PC-9 (cell line): ENCODE results near the gene PGGHG. TPM values are rescaled to one million over a fixed set of nuclear protein-coding genes. Genes with fewer than 3 reads are reported as not detected.

Experiments
- BruUV-seq: library from RNA; stranded (reverse); fragments of 400-500 nt; replicated peaks from 2 replicates; lab custom pipeline; 2021; lab: Mats Ljungman, UMichigan
- CTCF ChIA-PET: fragments of 300-600 bp; sonication (Branson Sonifier 250); formaldehyde crosslinking; loops from one replicate; lab custom pipeline; 2022; ENCODE audit warnings: antibody characterized with exemption; lab: Charles Lee
- POLR2A ChIA-PET: fragments of 300-600 bp; sonication (Branson Sonifier 250); formaldehyde crosslinking; loops from one replicate; lab custom pipeline; 2022; ENCODE audit warnings: antibody characterized with exemption; ENCODE audit not compliant: unreplicated experiment; lab: Charles Lee
- DNase-seq, 2 experiments: peaks; one replicate each; pipeline versions ENCODE4 v3.0.0 to v3.0.0-alpha.2; 2015 to 2022; ENCODE audit warnings: mixed read lengths in 1 of 2
- H2AFZ ChIP-seq: fragments of 200-600 bp; sonication (generic); 2 replicates; pipeline ENCODE4 v1.8.1; 2017; ENCODE audit warnings: antibody characterized with exemption
- H3F3A ChIP-seq: fragments of 200-600 bp; sonication (generic); 2 replicates; pipeline ENCODE4 v1.8.1; 2017; ENCODE audit warnings: antibody characterized with exemption, mild to moderate bottlenecking, low read depth; ENCODE audit not compliant: insufficient read depth
- H3K27ac ChIP-seq: fragments of 200-600 bp; sonication (generic); 2 replicates; pipeline ENCODE4 v1.6.1; 2016; ENCODE audit warnings: mixed run types
- H3K27me3 ChIP-seq: fragments of 200-600 bp; sonication (generic); 2 replicates; pipeline ENCODE4 v1.6.1; 2016; ENCODE audit warnings: low read depth, mixed run types; ENCODE audit not compliant: insufficient read depth
- H3K36me3 ChIP-seq: fragments of 200-600 bp; sonication (generic); 2 replicates; pipeline ENCODE4 v1.6.1; 2016; ENCODE audit warnings: low read depth, mixed run types
- H3K4me1 ChIP-seq: fragments of 200-600 bp; sonication (generic); replicated peaks from 2 replicates; pipeline ENCODE4 v1.6.1; 2016; ENCODE audit warnings: mixed run types; ENCODE audit not compliant: insufficient read depth
- H3K4me2 ChIP-seq: fragments of 200-600 bp; sonication (generic); 2 replicates; pipeline ENCODE4 v1.6.1; 2017; ENCODE audit warnings: mixed run types
- H3K4me3 ChIP-seq: fragments of 200-600 bp; sonication (generic); 2 replicates; pipeline ENCODE4 v1.6.1; 2016; ENCODE audit warnings: mixed run types
- H3K79me2 ChIP-seq: fragments of 200-600 bp; sonication (generic); 2 replicates; pipeline ENCODE4 v1.6.1; 2017; ENCODE audit warnings: low read depth, mixed run types
- H3K9me2 ChIP-seq: fragments of 200-600 bp; sonication (generic); 2 replicates; pipeline ENCODE4 v1.8.1; 2017; ENCODE audit warnings: mild to moderate bottlenecking; ENCODE audit not compliant: insufficient read depth
- H3K9me3 ChIP-seq: fragments of 200-600 bp; sonication (generic); 2 replicates; pipeline ENCODE4 v1.8.1; 2016; ENCODE audit warnings: low read depth; ENCODE audit not compliant: insufficient read depth
- H4K20me1 ChIP-seq: fragments of 200-600 bp; sonication (generic); 2 replicates; pipeline ENCODE4 v1.8.1; 2017; ENCODE audit not compliant: insufficient read depth
- CTCF ChIP-seq: fragments of 200-600 bp; sonication (generic); conservative IDR thresholded peaks from 2 replicates; pipeline ENCODE4 v1.6.1; 2017; ENCODE audit warnings: mixed run types, antibody characterized with exemption, mild to moderate bottlenecking, moderate library complexity
- EZH2 ChIP-seq: fragments of 200-600 bp; sonication (generic); IDR thresholded peaks from 2 replicates; pipeline ENCODE4 v1.8.0; 2017; ENCODE audit warnings: antibody characterized with exemption, low read depth
- intact Hi-C: fragments of 100-400 bp; cut with micrococcal nuclease; formaldehyde crosslinking; loops from one replicate; pipeline ENCODE4 v1.10.0; 2022; ENCODE audit not compliant: unreplicated experiment
- total RNA-seq: library from RNA; stranded (reverse); gene quantifications from 2 replicates; pipeline ENCODE4 v1.2.3, GENCODE V29; 2021

The PGGHG gene
- total RNA-seq, 1 experiment from 2014 or later: 68.6 TPM

GRCh38 chr11:295351-296170 lies 6.6 kb downstream of the PGGHG start:
- no peak overlapping the region for H3K27ac ChIP-seq
- TF ChIP-seq EZH2 (no peak), CTCF (no peak)
- no peaks in the 10 kb centered on the region for H4K20me1 ChIP-seq
- ChIA-PET CTCF (no interaction called here), POLR2A (no interaction called here)
- no TSS peak for BruUV-seq
- H3K36me3 ChIP-seq: no peaks in the 10 kb centered on the region
- no peak overlapping the region for H3K4me2 ChIP-seq
- H3K79me2 ChIP-seq: no peaks in the 10 kb centered on the region
- no peaks in the 10 kb centered on the region for H3K4me1 ChIP-seq
- H3K9me2 ChIP-seq: no peaks in the 10 kb centered on the region
- intact Hi-C loops: no loop called here
- no peaks in the 10 kb centered on the region for H3F3A ChIP-seq
- H2AFZ ChIP-seq: no peak overlapping the region
- no peaks in the 10 kb centered on the region for H3K27me3 ChIP-seq
- no peak for DNase-seq
- no peaks in the 10 kb centered on the region for H3K9me3 ChIP-seq
- no peak overlapping the region for H3K4me3 ChIP-seq

GRCh38 chr11:296171-297050 lies 7.5 kb downstream of the PGGHG start:
- Histone ChIP-seq H2AFZ (no peak overlapping the region), H3K4me3 (no peak overlapping the region), H3K9me2 (no peaks in the 10 kb centered on the region), H3K27me3 (no peaks in the 10 kb centered on the region), H4K20me1 (no peaks in the 10 kb centered on the region), H3K4me1 (no peaks in the 10 kb centered on the region), H3K27ac (no peak overlapping the region), H3K36me3 (no peaks in the 10 kb centered on the region), H3K9me3 (no peaks in the 10 kb centered on the region), H3K79me2 (no peaks in the 10 kb centered on the region), H3F3A (no peaks in the 10 kb centered on the region), H3K4me2 (no peak overlapping the region)
- TF ChIP-seq EZH2: no peak
- TF ChIP-seq CTCF: no peak
- POLR2A ChIA-PET: no interaction called here
- intact Hi-C loops: no loop called here
- no TSS peak for BruUV-seq
- no peak for DNase-seq
- CTCF ChIA-PET: no interaction called here

- H3K4me3 ChIP-seq: no peak overlapping the region
- H4K20me1 ChIP-seq: no peaks in the 10 kb centered on the region
- intact Hi-C loops: no loop called here
- H3K4me2 ChIP-seq: no peak overlapping the region
- no peaks in the 10 kb centered on the region for H3K27me3 ChIP-seq
- no peaks in the 10 kb centered on the region for H3K9me3 ChIP-seq
- no peaks in the 10 kb centered on the region for H3K9me2 ChIP-seq
- H3F3A ChIP-seq: no peaks in the 10 kb centered on the region
- POLR2A ChIA-PET: interaction anchor here (0.6 kb wide), 1 partner anchor 316 kb away, joined by 3 read pairs; no protein-coding TSS in a partner anchor
- TF ChIP-seq CTCF: no peak
- no peak for TF ChIP-seq EZH2
- CTCF ChIA-PET: no interaction called here
- no peaks in the 10 kb centered on the region for H3K36me3 ChIP-seq
- BruUV-seq: no TSS peak
- no peak for DNase-seq
- no peaks in the 10 kb centered on the region for H3K4me1 ChIP-seq
- H3K79me2 ChIP-seq: no peaks in the 10 kb centered on the region
- no peak overlapping the region for H3K27ac ChIP-seq
- no peak overlapping the region for H2AFZ ChIP-seq
These were observed 8.2 kb downstream of the PGGHG start for GRCh38 chr11:297051-297585.
